DND-41 (cell line): Measurements from ENCODE around the gene RNF145.

ENCODE experiments used
- EZH2 ChIP-seq: IDR thresholded peaks from 3 replicates; pipeline ENCODE4 v1.6.1; 2012; ENCODE audit warnings: borderline replicate concordance, low read depth, mild to moderate bottlenecking, moderate library complexity, low read length, inconsistent platforms; ENCODE audit not compliant: severe bottlenecking
- TF ChIP-seq, protein P1 (sequence below): IDR thresholded peaks from 2 replicates; pipeline ENCODE4 v1.5.1; 2012; ENCODE audit warnings: borderline replicate concordance, low read length, moderate library complexity, mild to moderate bottlenecking; ENCODE audit not compliant: poor library complexity, severe bottlenecking; ENCODE audit errors: extremely low read depth

DNA sequence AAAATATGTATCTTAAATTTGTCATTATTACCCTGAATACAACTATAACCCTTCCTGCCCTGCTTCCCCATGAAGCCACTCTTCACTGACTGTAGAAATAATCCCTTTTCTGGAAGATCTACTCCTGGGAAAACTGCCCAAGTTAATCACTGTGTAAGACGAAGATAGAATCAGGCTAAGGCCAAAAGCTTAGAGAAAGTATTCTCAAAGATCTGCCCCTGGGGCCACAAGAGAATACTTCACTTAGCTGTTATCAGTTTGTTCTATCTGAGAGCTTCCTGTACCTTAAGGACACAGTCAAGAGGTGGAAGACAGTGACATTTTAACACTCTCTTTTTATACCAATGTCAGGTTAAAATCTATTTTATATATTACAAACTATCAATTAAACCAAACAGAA, 33.8 kb downstream of the RNF145 start:
- TF ChIP-seq, protein P1, sequence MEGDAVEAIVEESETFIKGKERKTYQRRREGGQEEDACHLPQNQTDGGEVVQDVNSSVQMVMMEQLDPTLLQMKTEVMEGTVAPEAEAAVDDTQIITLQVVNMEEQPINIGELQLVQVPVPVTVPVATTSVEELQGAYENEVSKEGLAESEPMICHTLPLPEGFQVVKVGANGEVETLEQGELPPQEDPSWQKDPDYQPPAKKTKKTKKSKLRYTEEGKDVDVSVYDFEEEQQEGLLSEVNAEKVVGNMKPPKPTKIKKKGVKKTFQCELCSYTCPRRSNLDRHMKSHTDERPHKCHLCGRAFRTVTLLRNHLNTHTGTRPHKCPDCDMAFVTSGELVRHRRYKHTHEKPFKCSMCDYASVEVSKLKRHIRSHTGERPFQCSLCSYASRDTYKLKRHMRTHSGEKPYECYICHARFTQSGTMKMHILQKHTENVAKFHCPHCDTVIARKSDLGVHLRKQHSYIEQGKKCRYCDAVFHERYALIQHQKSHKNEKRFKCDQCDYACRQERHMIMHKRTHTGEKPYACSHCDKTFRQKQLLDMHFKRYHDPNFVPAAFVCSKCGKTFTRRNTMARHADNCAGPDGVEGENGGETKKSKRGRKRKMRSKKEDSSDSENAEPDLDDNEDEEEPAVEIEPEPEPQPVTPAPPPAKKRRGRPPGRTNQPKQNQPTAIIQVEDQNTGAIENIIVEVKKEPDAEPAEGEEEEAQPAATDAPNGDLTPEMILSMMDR, result no peak
- no peak for TF ChIP-seq EZH2
